A549 treated with AZD9567 at 1 μM for 4 hours (cell line): Measurements from ENCODE around the gene AGO4. TPM values are rescaled to one million over a fixed set of nuclear protein-coding genes. Genes with fewer than 3 reads are reported as not detected.

Experiments
- total RNA-seq: library from RNA; stranded (reverse); fragments of 200-300 nt; extraction: Qiagen RNA extraction; gene quantifications from 5 replicates; pipeline ENCODE4 v1.2.3, GENCODE V29; 2022; ENCODE audit not compliant: insufficient read depth

The AGO4 gene
- 1.9 to 4.3 TPM (median 3.0 TPM) in 5 replicates for total RNA-seq

GRCh38 chr1:35807614-35808449, at the start of gene AGO4:
Gene AGO4, plus strand, starts transcription at chr1:35808016. Its CDS starts 401 bp downstream, at chr1:35808417.

GRCh38 chr1:35882945-35883634, 75.3 kb downstream of the AGO4 start, which contains the start of gene AGO1:
Gene AGO1, plus strand, starts transcription at chr1:35883209. Its CDS starts 213 bp downstream, at chr1:35883422.

Other genes starting within 250 kb of the AGO4 start
- 0.42 to 0.56 TPM (median 0.52 TPM) in 4 of 5 replicates, not detected in the other for gene TFAP2E, start 234.7 kb upstream of the AGO4 start, total RNA-seq
- 100 to 116 TPM (median 107 TPM) in 5 replicates for gene PSMB2, start 166.5 kb upstream of the AGO4 start, total RNA-seq
- 11.2 to 14.3 TPM (median 14.2 TPM) in 5 replicates for gene C1orf216, start 89.1 kb upstream of the AGO4 start, total RNA-seq
- 9.8 to 16.2 TPM (median 11.0 TPM) in 5 replicates for gene CLSPN, start 38.0 kb upstream of the AGO4 start, total RNA-seq
- 3.0 to 4.4 TPM (median 4.3 TPM) in 5 replicates for gene AGO1, start 75.2 kb downstream of the AGO4 start, total RNA-seq
- gene AGO3, start 123.1 kb downstream of the AGO4 start, total RNA-seq = 6.5 to 9.1 TPM (median 8.4 TPM) in 5 replicates